NCI-H748 (cell line): ENCODE measurements around the gene RPL28.
"Not testable (repeated sequence)": the region's sequence is repeated elsewhere in the genome, so short reads cannot be mapped to it uniquely, and the experiment has no call there.

Experiments used
- DNase-seq: peaks from one replicate; lab custom pipeline; 2025; ENCODE audit not compliant: unreplicated experiment; lab: John Stamatoyannopoulos, UW

RPL28 gene

DNA sequence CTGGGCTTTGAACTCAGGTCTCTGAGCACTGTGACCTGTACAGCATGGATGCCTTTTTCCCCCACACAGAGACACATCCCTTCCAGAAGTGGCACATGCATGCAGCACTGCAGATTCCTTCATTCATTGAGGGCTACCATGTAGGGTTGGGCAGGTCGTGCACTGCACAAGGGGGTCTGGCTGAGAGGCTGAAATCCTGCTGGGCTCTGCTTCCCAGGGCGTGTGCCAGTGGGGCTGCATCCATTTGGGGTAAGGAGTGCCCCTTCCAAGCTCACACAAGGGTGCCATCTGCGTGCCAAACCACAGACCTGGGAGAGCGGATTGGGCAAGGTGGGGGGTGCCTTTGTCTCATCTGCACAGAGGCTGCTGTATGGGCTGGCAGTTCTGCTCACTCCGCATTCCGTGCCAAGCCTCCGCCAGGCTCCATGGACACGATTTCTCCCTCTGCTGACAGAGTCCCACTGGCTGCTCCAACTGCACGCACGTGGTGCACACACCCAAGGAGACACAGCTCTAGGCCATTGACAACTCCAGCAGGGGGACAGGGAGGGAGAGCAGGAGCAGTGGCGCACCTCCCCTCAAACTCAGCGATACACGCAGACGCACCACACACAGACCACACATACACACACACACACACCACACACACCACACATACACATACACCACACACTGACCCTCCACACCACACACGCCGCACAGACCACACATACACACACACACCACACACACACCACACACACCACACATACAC lies 61.9 kb downstream of the RPL28 start:
- peak; percentile 80 for DNase-seq

GRCh38 chr19:55448175-55448490 lies 62.4 kb downstream of the RPL28 start:
- not testable (repeated sequence) for DNase-seq

GRCh38 chr19:55449469-55449868 lies 63.7 kb downstream of the RPL28 start:
- no peak for DNase-seq

GRCh38 chr19:55451163-55451964 lies 65.6 kb downstream of the RPL28 start:
- no peak for DNase-seq

- DNase-seq = peak; percentile 78
These were observed 66.4 kb downstream of the RPL28 start for GRCh38 chr19:55451965-55452748.
